Activated CD8-positive, alpha-beta memory T cell treated with anti-CD3 and anti-CD28 coated beads for 48 hours (primary cell): ENCODE measurements around the gene DYTN.
"Not testable (repeated sequence)": the region's sequence is repeated elsewhere in the genome, so short reads cannot be mapped to it uniquely, and the experiment has no call there.

Source experiments
- DNase-seq, 3 experiments: peaks; one replicate each; pipeline ENCODE4 v3.0.0-alpha.2; 2020; ENCODE audit warnings: low read depth in 2 of 3, low spot score in 2 of 3

Gene DYTN, protein sequence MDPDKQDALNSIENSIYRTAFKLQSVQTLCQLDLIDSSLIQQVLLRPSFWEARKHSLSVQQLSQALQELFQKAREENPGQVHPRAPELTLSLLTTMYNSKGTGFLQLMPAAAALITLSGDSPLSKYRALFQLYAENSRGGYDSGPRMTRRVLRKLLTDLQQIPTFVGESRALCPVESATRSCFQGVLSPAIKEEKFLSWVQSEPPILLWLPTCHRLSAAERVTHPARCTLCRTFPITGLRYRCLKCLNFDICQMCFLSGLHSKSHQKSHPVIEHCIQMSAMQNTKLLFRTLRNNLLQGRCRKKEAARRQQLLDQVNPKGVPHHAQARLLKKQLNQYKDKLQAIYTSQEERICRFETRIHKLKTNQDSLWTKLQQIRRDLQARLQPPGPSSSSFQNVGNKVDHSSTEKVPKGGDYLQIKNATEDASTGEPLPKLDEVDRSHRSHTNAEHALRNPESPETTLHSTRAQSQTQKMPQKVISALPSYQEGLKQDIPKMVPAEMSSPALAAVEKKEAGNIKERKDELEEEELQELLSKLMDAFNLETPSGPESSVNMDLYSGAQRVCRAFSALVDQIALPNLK

GRCh38 chr2:206718296-206718695, at the start of gene DYTN:
DYTN (minus strand) TSS chr2:206718396; CDS start chr2:206718279, 117 bp downstream.
- DNase-seq, result no peak

DNA sequence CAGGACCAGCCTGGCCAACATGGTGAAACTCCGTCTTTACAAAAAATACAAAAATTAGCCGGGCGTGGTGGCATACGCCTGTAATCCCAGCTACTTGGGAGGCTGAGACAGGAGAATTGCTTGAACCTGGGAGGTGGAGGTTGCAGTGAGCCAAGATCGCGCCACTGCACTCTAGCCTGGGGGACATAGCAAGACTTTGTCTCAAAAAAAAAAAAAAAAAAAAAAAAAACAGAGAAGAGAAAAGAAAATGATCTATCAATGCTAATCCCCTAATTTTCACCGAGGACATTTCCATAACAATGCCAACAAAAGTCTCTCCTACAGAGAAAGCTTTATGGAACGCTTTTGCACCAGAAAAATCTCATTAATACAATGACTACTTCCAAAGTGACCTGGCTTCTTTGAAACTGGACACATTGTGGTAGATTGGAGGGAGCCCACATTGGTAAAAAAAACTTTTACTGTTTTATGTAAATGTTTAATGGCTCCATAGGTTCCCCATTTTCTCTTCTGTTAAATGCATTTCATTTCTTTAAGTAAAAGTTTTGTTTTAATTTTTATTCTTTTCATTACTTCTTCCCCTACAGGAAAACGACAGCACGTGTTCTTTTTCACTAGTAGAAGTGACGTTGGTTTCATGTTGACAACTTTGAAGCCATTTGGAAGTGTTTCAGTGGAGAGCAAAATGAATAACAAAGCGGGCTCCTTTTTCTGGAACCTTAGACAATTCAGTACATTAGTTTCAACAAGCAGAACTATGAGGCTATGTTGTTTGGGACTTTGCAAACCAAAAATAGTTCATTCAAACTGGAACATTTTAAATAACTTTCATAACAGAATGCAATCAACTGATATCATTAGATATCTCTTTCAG, 48.1 kb upstream of the DYTN start:
- DNase-seq, result no peak

DNA sequence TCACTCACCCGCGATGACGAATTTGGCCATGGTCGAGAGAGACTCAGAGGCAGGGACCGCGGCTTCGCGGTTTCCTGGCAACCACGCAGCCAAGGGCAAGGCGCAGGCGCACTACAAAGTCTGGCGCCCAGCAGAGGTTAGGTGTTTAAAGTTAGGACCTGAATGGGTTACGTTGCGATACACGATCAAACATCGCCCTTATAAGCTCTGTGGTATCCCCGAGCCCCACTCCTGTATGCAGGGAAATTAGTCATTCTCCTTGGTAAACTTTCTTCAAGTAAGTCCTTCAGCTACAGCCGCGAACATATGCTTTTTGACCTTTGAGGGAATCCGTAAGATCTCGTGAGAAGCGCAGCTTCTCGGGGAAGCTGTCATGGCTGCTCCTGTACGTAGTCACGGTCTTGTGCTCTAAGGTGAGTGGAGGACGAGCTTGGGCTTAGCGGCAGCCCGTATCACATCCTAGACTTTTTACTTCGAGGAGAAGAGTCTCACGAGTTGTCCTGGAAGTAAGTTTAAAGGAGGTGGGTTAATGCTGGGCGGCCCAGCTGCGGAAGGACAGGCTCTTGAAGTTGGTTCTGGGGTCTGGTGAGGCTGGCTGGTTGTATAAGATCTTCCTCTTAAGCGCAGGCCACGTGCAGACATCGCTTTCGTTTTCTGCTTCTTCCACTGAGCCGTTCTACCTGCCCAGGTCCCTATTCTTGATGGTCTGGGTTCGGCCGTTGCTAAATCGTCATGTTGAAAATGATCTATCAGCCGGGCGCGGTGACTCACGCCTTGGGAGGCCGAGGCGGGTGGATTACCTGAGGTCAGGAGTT, 47.3 kb upstream of the DYTN start, which contains the start of the genes FASTKD2 and MDH1B:
TSS of gene FASTKD2 (plus strand) at position 365 of the 815 bp plus-strand sequence. CDS start 1,088 bp downstream, outside the sequence.
TSS of gene MDH1B (minus strand) at position 87 of the 815 bp plus-strand sequence. CDS start at position 30, 57 bp downstream.
- DNase-seq, result peak; percentile 70 to 79 (median 70)

- no peak for DNase-seq
Measured at GRCh38 chr2:206764673-206765241, 46.6 kb upstream of the DYTN start.

DNA sequence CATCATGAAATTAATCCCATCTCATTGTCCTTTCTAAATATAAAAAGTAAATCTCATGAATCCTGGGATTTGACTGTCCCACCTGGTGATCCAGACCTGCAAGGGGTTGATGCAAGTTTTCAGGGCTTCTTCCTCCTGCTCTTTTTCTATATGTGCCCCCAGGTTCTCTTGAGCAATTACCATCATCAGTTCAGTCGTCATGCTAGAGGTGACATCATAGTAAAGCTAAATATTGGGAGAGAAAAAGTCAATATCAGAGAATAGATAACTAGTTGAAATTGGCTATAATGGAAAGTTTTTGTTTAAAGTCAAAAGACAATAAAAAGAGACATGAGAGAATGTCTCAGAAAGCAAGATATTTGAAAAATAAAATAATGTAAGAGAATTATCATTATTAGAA, 38.6 kb upstream of the DYTN start:
- no peak for DNase-seq

DNA sequence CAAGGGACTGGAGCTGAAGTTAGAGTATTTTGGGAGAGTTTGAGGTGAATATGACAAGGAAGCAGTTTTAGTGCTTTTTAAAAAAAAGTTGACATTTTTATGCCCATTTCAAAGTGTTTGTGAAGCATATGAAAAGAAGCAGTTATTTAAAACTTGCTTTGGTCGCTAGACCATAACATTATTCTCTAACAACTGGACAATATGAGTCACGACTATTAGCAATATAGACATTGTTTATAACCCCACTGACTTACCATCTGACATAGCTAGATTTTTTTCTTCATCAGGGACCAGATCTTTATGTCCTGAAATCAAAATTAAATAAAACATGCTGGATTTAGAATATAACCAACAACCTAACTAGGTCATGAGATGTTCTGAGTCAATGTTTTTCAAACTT, 22.6 kb upstream of the DYTN start:
- no peak for DNase-seq

DNA sequence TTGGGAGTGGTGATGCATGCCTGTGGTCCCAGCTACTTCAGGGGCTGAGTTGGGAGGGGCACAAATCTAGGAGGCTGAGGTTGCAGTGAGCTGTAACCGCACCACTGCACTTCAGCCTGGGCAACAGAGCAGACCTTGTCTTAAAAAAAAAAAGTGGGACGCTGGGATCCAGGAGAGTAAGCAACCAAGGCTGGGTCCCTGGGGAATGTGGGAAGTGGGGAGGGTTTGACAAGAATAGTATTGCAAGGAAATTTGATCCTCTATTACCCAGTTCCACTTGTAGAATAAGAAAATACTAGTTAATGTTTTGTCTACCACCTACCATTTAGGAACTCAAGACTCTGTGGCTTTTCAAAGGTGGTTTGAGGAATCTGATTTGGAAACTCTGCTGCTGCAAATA, 21.1 kb upstream of the DYTN start:
- no peak for DNase-seq

GRCh38 chr2:206736935-206737334, 18.7 kb upstream of the DYTN start:
- no peak for DNase-seq

- no peak for DNase-seq
Measured at GRCh38 chr2:206733341-206733740, 15.1 kb upstream of the DYTN start.

DNA sequence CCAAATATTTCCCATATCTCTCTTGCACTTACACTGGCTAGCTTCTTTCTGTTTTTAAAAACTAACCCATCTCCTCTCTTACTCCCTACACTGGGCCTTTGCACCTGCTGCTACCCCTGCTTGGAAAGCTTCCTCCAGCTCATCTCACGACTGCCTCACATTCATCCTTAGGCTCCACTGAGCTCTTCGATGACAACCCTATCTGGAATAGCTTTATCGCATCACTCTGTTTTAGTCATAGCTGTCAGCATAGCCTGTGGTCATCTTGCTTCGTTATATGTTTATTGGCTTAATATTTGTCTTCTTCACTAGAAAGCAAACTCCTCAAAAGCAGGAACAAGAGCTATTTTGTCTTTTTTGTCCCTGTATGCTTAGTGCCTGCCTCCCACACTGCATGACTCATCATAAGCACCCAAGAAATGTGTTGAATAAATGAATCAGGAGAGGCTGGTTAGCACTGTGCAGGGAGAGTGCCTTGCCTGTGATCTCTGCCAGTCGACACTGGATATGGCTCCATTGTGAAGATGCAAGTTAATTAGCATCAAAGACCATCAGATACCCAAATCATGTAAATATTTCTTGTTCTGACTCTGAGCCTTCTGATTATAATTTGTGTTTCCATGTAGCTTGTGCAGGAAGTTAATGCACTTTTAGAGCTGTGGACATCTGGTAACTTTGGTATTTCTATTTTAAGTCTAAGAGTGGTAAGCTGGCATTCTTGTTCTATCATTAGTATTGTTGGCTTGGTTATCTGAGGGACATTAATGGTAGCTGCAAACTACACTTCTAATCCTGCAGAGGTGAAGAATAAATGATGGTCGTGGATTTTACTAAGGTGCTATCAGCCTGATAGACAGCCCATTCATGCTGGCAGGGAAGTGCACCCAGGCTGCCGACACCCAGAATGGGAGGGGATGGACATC, 10.3 kb upstream of the DYTN start:
- DNase-seq, result no peak

- DNase-seq, result no peak
Measured at GRCh38 chr2:206727287-206727686, 9.1 kb upstream of the DYTN start.

DNA sequence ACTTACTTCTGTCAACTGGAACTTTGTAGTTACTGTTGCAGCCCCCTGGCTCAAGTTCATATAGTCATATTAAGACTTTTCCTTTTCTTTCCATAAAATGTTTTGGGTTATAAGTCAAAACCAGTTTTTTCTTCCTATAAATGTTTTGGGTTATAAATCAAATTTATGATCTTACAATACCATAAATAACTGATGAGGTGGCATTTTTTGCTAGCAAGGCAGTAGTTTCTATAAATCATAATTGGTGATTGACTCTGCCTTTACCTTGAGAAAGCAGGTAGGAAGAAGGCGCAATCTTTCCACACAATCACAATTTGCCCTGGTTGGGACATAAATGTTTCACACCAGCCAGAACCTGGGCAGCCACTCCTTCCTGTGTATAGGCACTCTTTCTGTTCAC, 5.1 kb upstream of the DYTN start:
- DNase-seq, result no peak

DNA sequence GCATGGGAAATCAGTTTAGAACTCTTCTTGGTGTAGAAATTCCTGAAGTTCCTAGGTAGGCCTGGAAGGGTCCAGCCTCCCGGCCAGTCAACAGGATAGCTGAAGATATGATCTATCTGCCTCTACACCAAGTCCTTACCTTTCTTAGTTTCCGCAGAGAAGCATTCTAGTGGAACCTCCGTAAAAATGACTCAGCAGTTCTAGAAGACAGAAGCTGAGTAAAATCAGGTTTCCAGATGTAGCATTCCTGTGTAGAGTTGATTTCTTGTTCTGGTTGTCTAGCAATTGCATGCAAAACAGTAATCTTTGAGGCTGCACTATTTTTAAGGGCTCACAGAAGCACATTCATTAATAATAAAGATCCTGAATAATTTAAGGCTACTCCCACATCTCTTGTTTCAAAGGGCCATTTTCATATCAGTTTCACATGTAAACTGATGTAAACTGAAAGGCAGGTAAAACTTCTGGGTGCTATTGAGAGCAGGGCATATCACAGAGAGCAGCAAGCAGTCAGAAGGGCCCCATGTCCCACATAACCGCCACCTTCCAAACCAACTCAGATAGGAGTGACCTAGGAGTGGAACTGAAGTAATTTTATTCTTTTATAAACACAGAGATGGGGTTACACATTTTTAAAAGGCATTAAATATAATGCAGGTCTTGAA, 3.2 kb upstream of the DYTN start:
- no peak for DNase-seq

DNA sequence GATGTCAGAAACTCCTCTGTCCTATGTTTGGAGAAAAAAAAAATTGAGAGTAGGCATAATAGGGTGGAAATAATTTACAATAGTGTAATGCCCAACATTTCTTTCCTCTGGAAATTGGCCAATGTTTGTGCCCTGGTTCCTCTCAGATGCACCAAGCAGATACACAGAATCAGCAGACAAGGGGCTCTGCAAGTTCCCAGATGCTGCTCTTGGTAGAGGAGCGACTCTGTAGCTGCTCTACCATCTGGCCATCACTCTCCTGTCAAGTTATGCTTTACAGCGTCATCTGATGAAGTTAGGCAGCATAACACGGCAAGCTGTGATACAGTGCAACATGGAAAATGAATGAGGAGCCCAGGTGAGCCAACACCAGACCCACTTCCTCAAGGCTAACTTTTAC, 1.6 kb downstream of the DYTN start:
- no peak for DNase-seq

DNA sequence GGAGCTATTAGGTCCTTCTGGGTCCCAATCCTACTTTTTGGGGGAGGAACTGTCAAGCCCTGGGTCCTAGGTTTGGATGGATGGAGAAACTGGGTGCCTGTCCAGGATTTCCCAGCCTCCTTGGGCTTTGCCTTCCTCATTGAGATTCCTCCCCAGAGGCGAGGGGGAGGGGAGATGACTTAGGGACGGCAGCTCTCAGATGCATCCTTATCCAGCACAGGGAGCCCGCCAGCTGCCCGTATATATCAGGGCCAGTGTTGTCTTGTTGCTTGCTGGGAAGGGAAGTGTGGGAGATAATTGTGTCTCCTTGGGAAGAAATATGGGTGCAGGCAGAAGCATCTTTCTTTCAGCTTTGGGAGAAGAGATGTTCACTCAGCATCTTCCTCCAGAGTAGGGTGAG, 3.0 kb downstream of the DYTN start:
- DNase-seq, result not testable (repeated sequence)

GRCh38 chr2:206713746-206714145, 4.5 kb downstream of the DYTN start:
- no peak for DNase-seq

- no peak for DNase-seq
Measured at GRCh38 chr2:206708286-206708685, 9.9 kb downstream of the DYTN start.

DNA sequence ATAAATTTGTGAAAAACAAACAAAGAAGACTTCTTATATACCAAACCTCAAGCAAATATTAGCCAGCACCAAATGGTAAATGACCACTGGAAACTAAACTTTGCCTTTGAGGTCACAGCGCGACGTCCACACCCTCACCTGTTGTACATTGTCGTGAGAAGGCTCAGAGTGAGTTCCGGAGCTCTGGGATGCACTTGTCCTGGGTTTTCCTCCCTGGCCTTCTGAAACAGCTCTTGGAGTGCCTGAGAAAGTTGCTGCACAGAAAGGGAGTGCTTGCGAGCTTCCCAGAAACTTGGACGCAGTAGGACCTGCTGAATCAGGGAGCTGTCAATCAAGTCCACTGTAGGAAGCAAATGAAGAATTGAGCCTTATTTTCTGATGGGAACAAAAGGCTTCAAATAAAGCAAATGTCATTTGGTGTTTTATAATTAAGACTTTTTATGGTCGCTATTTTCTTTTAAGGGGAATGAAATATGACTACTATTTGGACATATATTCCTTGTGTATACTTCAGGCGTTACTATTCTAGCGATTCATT, 11.0 kb downstream of the DYTN start:
- DNase-seq, result no peak
